HUES48 (cell line): ENCODE data around the gene CD160.
A peak's percentile ranks its signal among the peaks of the same experiment; 100 is the strongest.

Source experiments
- H3K27ac ChIP-seq: one replicate; pipeline ENCODE4 v1.7.0; 2013; ENCODE audit warnings: low read depth, low read length, inconsistent platforms
- H3K27me3 ChIP-seq: 2 replicates; pipeline ENCODE4 v1.6.1; 2013; ENCODE audit warnings: mild to moderate bottlenecking, low read length; ENCODE audit not compliant: control insufficient read depth, insufficient read depth
- H3K36me3 ChIP-seq: 2 replicates; pipeline ENCODE4 v1.6.1; 2013; ENCODE audit warnings: low read length; ENCODE audit not compliant: control insufficient read depth, insufficient read depth
- H3K4me1 ChIP-seq: 2 replicates; pipeline ENCODE4 v1.6.1; 2013; ENCODE audit warnings: mild to moderate bottlenecking, low read length; ENCODE audit not compliant: control insufficient read depth, insufficient read depth
- H3K4me3 ChIP-seq: 2 replicates; pipeline ENCODE4 v1.5.1; 2013; ENCODE audit warnings: mild to moderate bottlenecking, low read depth, low read length
- H3K9ac ChIP-seq: 2 replicates; pipeline ENCODE4 v1.6.1; 2013; ENCODE audit warnings: mild to moderate bottlenecking, low read depth, low read length, moderate library complexity
- H3K9me3 ChIP-seq: 2 replicates; pipeline ENCODE4 v1.6.1; 2013; ENCODE audit warnings: low read length; ENCODE audit not compliant: control insufficient read depth, insufficient read depth

CD160 gene

DNA sequence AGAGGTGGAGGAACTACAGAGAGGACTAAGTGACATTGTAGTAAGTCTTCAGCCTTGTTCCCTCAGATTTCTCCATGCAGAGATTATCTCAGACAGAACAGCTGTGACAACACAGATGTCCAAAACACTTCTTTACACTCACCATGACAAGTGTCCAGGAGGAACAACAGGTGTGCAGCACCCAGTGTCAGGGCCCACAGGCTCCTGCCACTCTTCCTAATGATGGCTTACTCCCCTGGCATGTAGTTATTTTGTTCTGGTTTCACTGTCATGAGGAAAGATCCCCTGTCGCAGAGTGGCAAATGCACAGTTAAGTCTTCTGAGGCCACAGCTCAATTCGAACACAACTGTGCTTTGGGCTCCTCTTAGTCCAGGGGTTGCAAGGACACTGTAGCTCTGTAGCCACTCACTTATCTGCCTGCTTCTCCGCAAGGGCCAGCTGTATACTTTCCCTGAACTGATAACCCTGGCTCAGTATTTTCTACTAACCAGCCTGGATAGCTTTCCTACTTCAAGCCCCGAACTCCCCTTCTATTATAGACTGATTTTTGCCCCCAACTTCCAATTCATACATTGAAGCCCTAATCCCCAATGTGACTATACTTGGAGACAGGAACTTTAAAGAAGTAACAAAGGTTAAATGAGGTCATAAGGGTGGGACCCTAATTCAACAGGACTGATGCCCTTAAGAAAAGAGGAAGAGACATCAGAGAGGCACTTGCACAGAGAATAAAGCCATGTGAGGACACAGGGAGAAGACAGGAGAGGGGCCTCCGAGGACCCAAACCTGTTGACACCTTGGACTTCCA is 23.3 kb upstream of the CD160 start:
- Histone ChIP-seq H3K36me3 (no peaks in the 10 kb centered on the region), H3K9ac (no peak overlapping the region)

DNA sequence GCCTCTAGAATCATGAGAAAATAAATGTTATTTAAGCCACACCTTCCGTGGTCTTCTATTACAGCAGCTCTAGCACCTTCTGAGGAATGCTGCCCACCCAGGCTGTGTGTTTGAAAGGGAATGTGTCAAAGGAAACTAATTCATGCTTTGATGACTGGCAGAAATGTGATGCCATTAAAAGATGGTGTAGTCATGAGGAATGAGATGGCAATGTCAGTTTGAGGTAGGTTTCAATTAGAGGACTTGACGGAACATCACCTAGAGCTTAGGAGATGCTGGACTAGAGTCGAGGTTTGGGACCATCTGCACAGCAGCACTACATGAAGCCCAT is 22.7 kb upstream of the CD160 start:
- no peak overlapping the region for H3K9ac ChIP-seq
- no peaks in the 10 kb centered on the region for H3K27me3 ChIP-seq
- H3K36me3 ChIP-seq: no peaks in the 10 kb centered on the region
- no peaks in the 10 kb centered on the region for H3K9me3 ChIP-seq
- no peak overlapping the region for H3K27ac ChIP-seq
- H3K4me3 ChIP-seq: no peak overlapping the region
- H3K4me1 ChIP-seq: no peaks in the 10 kb centered on the region

More for the DNA sequence above, 23.3 kb upstream of the CD160 start:
- Histone ChIP-seq H3K4me1 (no peaks in the 10 kb centered on the region), H3K27ac (no peak overlapping the region), H3K4me3 (no peak overlapping the region), H3K9me3 (no peaks in the 10 kb centered on the region), H3K27me3 (no peaks in the 10 kb centered on the region)

DNA sequence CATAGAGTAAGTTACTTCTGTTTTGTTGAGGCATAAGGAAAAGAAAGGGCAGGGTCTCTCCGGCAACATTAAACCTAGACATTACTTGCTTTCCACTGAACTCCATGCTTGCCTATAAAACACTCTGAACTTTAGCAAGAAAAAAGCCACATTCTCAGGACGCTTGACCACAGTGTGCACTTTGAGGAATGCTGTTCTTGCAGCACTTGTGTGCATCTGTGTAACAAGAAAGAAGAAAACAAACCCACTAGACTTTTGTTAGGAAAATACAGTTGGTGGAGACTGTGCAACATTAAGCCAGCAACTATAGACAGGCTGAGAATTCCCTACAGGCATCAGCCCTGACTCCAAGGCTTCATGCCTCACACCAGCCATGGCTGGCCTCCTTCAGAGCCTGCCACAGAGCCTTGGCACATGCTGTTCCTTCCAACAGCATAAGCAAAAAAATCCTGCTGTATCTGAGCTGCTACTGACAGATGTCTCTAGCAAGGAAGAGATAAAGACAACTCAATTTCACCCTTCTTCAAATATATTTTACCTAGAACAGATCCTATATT is 17.9 kb upstream of the CD160 start:
- no peaks in the 10 kb centered on the region for H3K4me1 ChIP-seq
- H3K36me3 ChIP-seq: no peaks in the 10 kb centered on the region
- no peak overlapping the region for H3K4me3 ChIP-seq
- H3K9ac ChIP-seq: no peak overlapping the region
- H3K27ac ChIP-seq: no peak overlapping the region
- H3K27me3 ChIP-seq: no peaks in the 10 kb centered on the region
- H3K9me3 ChIP-seq: no peaks in the 10 kb centered on the region

DNA sequence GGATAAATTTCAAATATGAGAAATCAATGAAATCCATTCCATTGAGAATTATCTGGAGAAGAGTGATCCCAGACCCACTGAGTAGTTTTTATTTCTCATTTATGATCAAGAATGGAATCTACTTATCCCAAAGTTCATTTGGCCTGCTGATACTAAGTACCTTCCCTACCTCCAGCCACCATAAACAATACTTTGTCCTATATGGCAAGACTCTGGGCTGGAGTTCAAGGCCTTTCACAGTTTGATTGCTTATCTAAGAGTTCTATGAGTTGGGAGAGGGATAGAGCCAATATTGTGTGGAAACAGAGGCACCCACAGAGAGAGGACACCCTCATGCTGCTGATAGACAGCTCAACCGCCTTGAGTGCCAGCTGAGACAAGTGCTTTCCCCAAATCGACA is 17.2 kb upstream of the CD160 start:
- Histone ChIP-seq H3K4me3 (no peak overlapping the region), H3K36me3 (no peaks in the 10 kb centered on the region), H3K9me3 (no peaks in the 10 kb centered on the region), H3K9ac (no peak overlapping the region), H3K27me3 (no peaks in the 10 kb centered on the region), H3K4me1 (peaks cover 4% of the 10 kb centered on the region; the same call in 1 of the 2 replicates), H3K27ac (no peak overlapping the region)

DNA sequence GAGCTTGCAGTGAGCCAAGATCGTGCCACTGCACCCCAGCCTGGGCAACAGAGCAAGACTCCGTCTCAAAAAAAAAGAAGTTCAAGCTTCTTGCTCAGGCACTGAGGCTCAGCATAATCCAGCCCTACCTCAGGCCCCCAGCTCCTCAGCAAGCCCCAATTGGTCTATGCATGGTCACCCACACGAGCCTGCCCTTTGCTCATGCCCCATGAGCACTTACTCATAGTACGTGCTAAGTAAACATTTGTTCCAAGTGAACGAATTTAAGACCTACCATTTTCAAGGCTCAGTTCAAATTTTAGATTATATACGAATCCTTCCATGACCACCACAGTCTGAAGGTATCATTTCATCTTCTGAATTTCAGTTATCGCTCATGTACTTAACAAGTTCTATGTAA is 16.5 kb upstream of the CD160 start:
- Histone ChIP-seq H3K27ac (no peak overlapping the region), H3K4me1 (peaks cover 7% of the 10 kb centered on the region; the same call in 1 of the 2 replicates), H3K27me3 (no peaks in the 10 kb centered on the region), H3K9ac (no peak overlapping the region), H3K9me3 (no peaks in the 10 kb centered on the region), H3K36me3 (no peaks in the 10 kb centered on the region), H3K4me3 (no peak overlapping the region)

DNA sequence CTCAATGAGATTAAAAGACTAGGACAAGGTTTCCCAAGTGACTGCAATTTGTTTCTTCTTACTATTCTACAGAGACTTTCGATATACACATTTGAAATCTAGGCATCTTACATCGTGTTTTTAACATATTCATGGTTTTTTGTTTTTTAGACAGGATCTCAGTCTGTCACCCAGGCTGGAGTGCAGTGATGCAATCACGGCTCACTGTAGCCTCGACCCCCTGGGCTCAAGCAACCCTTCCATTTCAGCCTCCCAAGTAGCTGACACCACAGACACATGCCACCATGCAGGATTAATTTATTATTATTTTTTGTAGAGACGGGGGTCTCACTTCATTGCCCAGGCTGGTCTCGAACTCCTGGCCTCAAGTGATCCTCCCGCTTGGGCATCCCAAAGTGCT is 13.7 kb upstream of the CD160 start:
- H3K36me3 ChIP-seq: no peaks in the 10 kb centered on the region
- H3K9me3 ChIP-seq: no peaks in the 10 kb centered on the region
- no peak overlapping the region for H3K9ac ChIP-seq
- no peak overlapping the region for H3K27ac ChIP-seq
- H3K27me3 ChIP-seq: no peaks in the 10 kb centered on the region
- H3K4me3 ChIP-seq: no peak overlapping the region
- H3K4me1 ChIP-seq: peaks cover 7% of the 10 kb centered on the region

- Histone ChIP-seq H3K36me3 (no peaks in the 10 kb centered on the region), H3K4me3 (no peak overlapping the region), H3K27me3 (no peaks in the 10 kb centered on the region), H3K27ac (no peak overlapping the region), H3K9me3 (no peaks in the 10 kb centered on the region), H3K4me1 (peaks cover 7% of the 10 kb centered on the region), H3K9ac (no peak overlapping the region)
Observed at GRCh38 chr1:145706086-145706664, 13.1 kb upstream of the CD160 start.

GRCh38 chr1:145707183-145707867 is 12.0 kb upstream of the CD160 start, which contains the start of gene PDZK1:
Gene PDZK1 (minus strand): TSS chr1:145707368. CDS start chr1:145688021, 19,347 bp downstream.
- H3K4me1 ChIP-seq: peaks cover 7% of the 10 kb centered on the region
- no peaks in the 10 kb centered on the region for H3K9me3 ChIP-seq
- no peak within 1 kb of the TSS for H3K4me3 ChIP-seq
- no peaks in the 10 kb centered on the region for H3K27me3 ChIP-seq
- H3K36me3 ChIP-seq: no peaks in the 10 kb centered on the region
- H3K27ac ChIP-seq: peak within 1 kb of the TSS; percentile 42
- H3K9ac ChIP-seq: no peak within 1 kb of the TSS

- H3K9me3 ChIP-seq: no peaks in the 10 kb centered on the region
- no peak overlapping the region for H3K4me3 ChIP-seq
- peaks cover 7% of the 10 kb centered on the region for H3K4me1 ChIP-seq
- peak overlapping the region; percentile 11 for H3K27ac ChIP-seq
- H3K27me3 ChIP-seq: no peaks in the 10 kb centered on the region
- H3K36me3 ChIP-seq: no peaks in the 10 kb centered on the region
- H3K9ac ChIP-seq: no peak overlapping the region
Observed at GRCh38 chr1:145708063-145708462, 11.2 kb upstream of the CD160 start.

GRCh38 chr1:145710291-145711027 is 8.8 kb upstream of the CD160 start:
- no peak overlapping the region for H3K9ac ChIP-seq
- H3K27ac ChIP-seq: no peak overlapping the region
- H3K27me3 ChIP-seq: no peaks in the 10 kb centered on the region
- H3K4me1 ChIP-seq: peaks cover 7% of the 10 kb centered on the region
- no peak overlapping the region for H3K4me3 ChIP-seq
- no peaks in the 10 kb centered on the region for H3K36me3 ChIP-seq
- H3K9me3 ChIP-seq: no peaks in the 10 kb centered on the region
